ENCODE measurements around the gene LRRC38.

DNA sequence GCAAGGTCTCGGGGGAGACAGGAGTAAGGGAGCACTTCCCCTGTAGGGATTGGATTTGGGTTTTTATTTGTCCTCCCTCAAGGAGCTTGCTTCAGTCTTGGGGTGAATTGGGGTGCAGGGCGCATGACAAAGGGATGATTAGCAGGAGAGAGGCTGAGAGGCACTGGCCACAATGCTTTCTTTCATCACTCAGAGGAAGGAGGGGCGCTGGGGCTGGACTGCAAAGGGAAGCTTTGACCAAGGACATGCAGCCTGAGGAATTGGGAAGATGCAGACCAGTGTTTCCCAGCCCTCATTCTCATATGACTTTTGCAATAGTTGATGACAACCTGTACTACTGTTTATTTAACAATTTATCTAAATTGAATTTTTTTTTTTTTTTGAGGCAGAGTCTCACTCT is 35.7 kb upstream of the LRRC38 start:
- TF ChIP-seq, protein P1, sequence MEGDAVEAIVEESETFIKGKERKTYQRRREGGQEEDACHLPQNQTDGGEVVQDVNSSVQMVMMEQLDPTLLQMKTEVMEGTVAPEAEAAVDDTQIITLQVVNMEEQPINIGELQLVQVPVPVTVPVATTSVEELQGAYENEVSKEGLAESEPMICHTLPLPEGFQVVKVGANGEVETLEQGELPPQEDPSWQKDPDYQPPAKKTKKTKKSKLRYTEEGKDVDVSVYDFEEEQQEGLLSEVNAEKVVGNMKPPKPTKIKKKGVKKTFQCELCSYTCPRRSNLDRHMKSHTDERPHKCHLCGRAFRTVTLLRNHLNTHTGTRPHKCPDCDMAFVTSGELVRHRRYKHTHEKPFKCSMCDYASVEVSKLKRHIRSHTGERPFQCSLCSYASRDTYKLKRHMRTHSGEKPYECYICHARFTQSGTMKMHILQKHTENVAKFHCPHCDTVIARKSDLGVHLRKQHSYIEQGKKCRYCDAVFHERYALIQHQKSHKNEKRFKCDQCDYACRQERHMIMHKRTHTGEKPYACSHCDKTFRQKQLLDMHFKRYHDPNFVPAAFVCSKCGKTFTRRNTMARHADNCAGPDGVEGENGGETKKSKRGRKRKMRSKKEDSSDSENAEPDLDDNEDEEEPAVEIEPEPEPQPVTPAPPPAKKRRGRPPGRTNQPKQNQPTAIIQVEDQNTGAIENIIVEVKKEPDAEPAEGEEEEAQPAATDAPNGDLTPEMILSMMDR (conservative IDR thresholded peaks at IDR 0.05): no peak
- no peak for TF ChIP-seq ZFX (IDR thresholded peaks at IDR 0.05)
